ENCODE results near the gene SDCBP2. TPM values are rescaled to one million over a fixed set of nuclear protein-coding genes. Genes with fewer than 3 reads are reported as not detected.

Gene SDCBP2
- total and polyA plus RNA-seq, 2 of the 8 experiments (the other 6 are each of a cell fraction or from before 2014, with no cell fraction given): 4.2 to 6.7 TPM

- TF ChIP-seq SP4 (IDR thresholded peaks at IDR 0.05; ENCODE audit: low read length) (no peak), FOSL1 (IDR thresholded peaks at IDR 0.05; ENCODE audit: insufficient read depth, low read depth, low read length) (no peak), SIX5 (IDR thresholded peaks at IDR 0.05; ENCODE audit: low read depth, low read length) (no peak), EGR1 (IDR thresholded peaks at IDR 0.05; ENCODE audit: borderline replicate concordance, low read depth, low read length) (no peak), CBX8 (IDR thresholded peaks at IDR 0.05; ENCODE audit: borderline replicate concordance, low read depth, low read length) (no peak), NRF1 (IDR thresholded peaks at IDR 0.05; ENCODE audit: low read depth, low read length) (peak; percentile 55), RAD21 (IDR thresholded peaks at IDR 0.05 in 1 of 2, conservative IDR thresholded peaks at IDR 0.05 in 1 of 2; ENCODE audit: low read depth in 2 of 2, low read length in 2 of 2) (no peak), TEAD4 (IDR thresholded peaks at IDR 0.05; ENCODE audit: low read depth, low read length) (no peak), SP1 (IDR thresholded peaks at IDR 0.05; ENCODE audit: low read depth, low read length) (no peak), SUZ12 (IDR thresholded peaks at IDR 0.05; ENCODE audit: low read length) (no peak), POLR2AphosphoS5 (IDR thresholded peaks at IDR 0.05; ENCODE audit: low read depth, low read length) (peak; percentile 91), E2F6 (IDR thresholded peaks at IDR 0.05) (peak; percentile 56; the same call in 1 of the 2 replicates), GTF2F1 (IDR thresholded peaks at IDR 0.05; ENCODE audit: borderline replicate concordance, low read depth, low read length) (no peak), SIN3A (conservative IDR thresholded peaks at IDR 0.05 in 1 of 2, IDR thresholded peaks at IDR 0.05 in 1 of 2; ENCODE audit: low read depth in 1 of 2, low read length in 2 of 2) (peak; percentile 55 to 62; a peak in 2 of 4 replicates), GABPA (IDR thresholded peaks at IDR 0.05; ENCODE audit: borderline replicate concordance, insufficient read depth, low read length) (no peak), MAFK (IDR thresholded peaks at IDR 0.05; ENCODE audit: low read depth, low read length) (no peak), POU5F1 (IDR thresholded peaks at IDR 0.05; ENCODE audit: low read depth, low read length) (no peak), BACH1 (IDR thresholded peaks at IDR 0.05; ENCODE audit: low read length) (no peak; the same call in 1 of the 2 replicates), SP2 (IDR thresholded peaks at IDR 0.05; ENCODE audit: low read length) (no peak), CEBPB (IDR thresholded peaks at IDR 0.05; ENCODE audit: low read depth, low read length) (no peak), CHD2 (IDR thresholded peaks at IDR 0.05; ENCODE audit: low read length) (no peak), JUN (IDR thresholded peaks at IDR 0.05; ENCODE audit: low read depth, low read length) (0 out of 2 replicates have a peak, but pooled peaks have one; percentile 9), RFX5 (IDR thresholded peaks at IDR 0.05; ENCODE audit: borderline replicate concordance, low read depth, low read length) (no peak)
Observed at GRCh38 chr20:1325173-1326030, 3.5 kb downstream of the SDCBP2 start (continued).

Data from H1 (cell line).